HG02970 (cell line): ENCODE measurements around the gene TSEN15.
"Not testable (repeated sequence)": the region's sequence is repeated elsewhere in the genome, so short reads cannot be mapped to it uniquely, and the experiment has no call there.

Source experiments
- ATAC-seq: cut with Tn5 transposase; IDR thresholded peaks from one replicate; pipeline ENCODE4 v1.9.1; 2021; ENCODE audit warnings: mild to moderate bottlenecking, moderate library complexity, moderate number of reproducible peaks; ENCODE audit not compliant: unreplicated experiment, low FRiP score

TSEN15 gene

GRCh38 chr1:184031092-184031408 is 20.5 kb upstream of the TSEN15 start:
- no peak for ATAC-seq

- no peak for ATAC-seq
Measured at GRCh38 chr1:184031409-184032107, 20.0 kb upstream of the TSEN15 start.

GRCh38 chr1:184032306-184032929 is 19.1 kb upstream of the TSEN15 start:
- ATAC-seq, result no peak

GRCh38 chr1:184032930-184033418 is 18.6 kb upstream of the TSEN15 start:
- ATAC-seq, result no peak

- ATAC-seq, result no peak
Measured at GRCh38 chr1:184033711-184034167, 17.8 kb upstream of the TSEN15 start.

- no peak for ATAC-seq
Measured at GRCh38 chr1:184034761-184035379, 16.7 kb upstream of the TSEN15 start.

GRCh38 chr1:184035719-184036516 is 15.6 kb upstream of the TSEN15 start:
- ATAC-seq, result no peak

- ATAC-seq, result no peak
Measured at GRCh38 chr1:184036517-184036949, 15.0 kb upstream of the TSEN15 start.

- no peak for ATAC-seq
Measured at GRCh38 chr1:184037849-184038591, 13.5 kb upstream of the TSEN15 start.

- no peak for ATAC-seq
Measured at GRCh38 chr1:184039126-184039525, 12.4 kb upstream of the TSEN15 start.

- no peak for ATAC-seq
Measured at GRCh38 chr1:184041731-184042130, 9.8 kb upstream of the TSEN15 start.

GRCh38 chr1:184043315-184043714 is 8.2 kb upstream of the TSEN15 start:
- ATAC-seq, result not testable (repeated sequence)

GRCh38 chr1:184044603-184045376 is 6.7 kb upstream of the TSEN15 start:
- ATAC-seq, result no peak

- ATAC-seq, result not testable (repeated sequence)
Measured at GRCh38 chr1:184047541-184047940, 4.0 kb upstream of the TSEN15 start.

- ATAC-seq, result no peak
Measured at GRCh38 chr1:184048561-184049240, 2.8 kb upstream of the TSEN15 start.

- ATAC-seq, result no peak
Measured at GRCh38 chr1:184049291-184049690, 2.2 kb upstream of the TSEN15 start.

- ATAC-seq, result no peak
Measured at GRCh38 chr1:184049836-184050468, 1.6 kb upstream of the TSEN15 start.

- no peak for ATAC-seq
Measured at GRCh38 chr1:184050636-184051035, 894 bp upstream of the TSEN15 start.
